Body of pancreas (tissue), 4 donors: ENCODE results near the gene CFDP1.

Source experiments
- POLR2A ChIP-seq, 3 donors: fragments of 450-650 bp; IDR thresholded peaks; one replicate each; pipeline ENCODE4 v1.6.1; 2016; ENCODE audit warnings: antibody characterized with exemption in 3 of 3, mild to moderate bottlenecking in 2 of 3
- TF ChIP-seq, protein P1 (sequence below), 7 experiments: fragments of 450-650 bp in 4 of 7; fragments of 200-600 bp in 3 of 7; sonication (generic) in 3 of 7; IDR thresholded peaks; one replicate each; pipeline ENCODE4 v1.5.1; 2016 to 2019; ENCODE audit warnings: antibody characterized with exemption in 7 of 7

- TF ChIP-seq, protein P1, sequence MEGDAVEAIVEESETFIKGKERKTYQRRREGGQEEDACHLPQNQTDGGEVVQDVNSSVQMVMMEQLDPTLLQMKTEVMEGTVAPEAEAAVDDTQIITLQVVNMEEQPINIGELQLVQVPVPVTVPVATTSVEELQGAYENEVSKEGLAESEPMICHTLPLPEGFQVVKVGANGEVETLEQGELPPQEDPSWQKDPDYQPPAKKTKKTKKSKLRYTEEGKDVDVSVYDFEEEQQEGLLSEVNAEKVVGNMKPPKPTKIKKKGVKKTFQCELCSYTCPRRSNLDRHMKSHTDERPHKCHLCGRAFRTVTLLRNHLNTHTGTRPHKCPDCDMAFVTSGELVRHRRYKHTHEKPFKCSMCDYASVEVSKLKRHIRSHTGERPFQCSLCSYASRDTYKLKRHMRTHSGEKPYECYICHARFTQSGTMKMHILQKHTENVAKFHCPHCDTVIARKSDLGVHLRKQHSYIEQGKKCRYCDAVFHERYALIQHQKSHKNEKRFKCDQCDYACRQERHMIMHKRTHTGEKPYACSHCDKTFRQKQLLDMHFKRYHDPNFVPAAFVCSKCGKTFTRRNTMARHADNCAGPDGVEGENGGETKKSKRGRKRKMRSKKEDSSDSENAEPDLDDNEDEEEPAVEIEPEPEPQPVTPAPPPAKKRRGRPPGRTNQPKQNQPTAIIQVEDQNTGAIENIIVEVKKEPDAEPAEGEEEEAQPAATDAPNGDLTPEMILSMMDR (IDR thresholded peaks at IDR 0.05), result no peak
- TF ChIP-seq POLR2A (IDR thresholded peaks at IDR 0.05), result no peak
Measured at GRCh38 chr16:75351183-75351582, 82.1 kb downstream of the CFDP1 start.
